ENCODE measurements around the gene FAM131A. TPM values are rescaled to one million over a fixed set of nuclear protein-coding genes. Genes with fewer than 3 reads are reported as not detected.
A peak's percentile ranks its signal among the peaks of the same experiment; 100 is the strongest.

Gene FAM131A
- total RNA-seq, 1 donor from 2014 or later, result 13.5 TPM

DNA sequence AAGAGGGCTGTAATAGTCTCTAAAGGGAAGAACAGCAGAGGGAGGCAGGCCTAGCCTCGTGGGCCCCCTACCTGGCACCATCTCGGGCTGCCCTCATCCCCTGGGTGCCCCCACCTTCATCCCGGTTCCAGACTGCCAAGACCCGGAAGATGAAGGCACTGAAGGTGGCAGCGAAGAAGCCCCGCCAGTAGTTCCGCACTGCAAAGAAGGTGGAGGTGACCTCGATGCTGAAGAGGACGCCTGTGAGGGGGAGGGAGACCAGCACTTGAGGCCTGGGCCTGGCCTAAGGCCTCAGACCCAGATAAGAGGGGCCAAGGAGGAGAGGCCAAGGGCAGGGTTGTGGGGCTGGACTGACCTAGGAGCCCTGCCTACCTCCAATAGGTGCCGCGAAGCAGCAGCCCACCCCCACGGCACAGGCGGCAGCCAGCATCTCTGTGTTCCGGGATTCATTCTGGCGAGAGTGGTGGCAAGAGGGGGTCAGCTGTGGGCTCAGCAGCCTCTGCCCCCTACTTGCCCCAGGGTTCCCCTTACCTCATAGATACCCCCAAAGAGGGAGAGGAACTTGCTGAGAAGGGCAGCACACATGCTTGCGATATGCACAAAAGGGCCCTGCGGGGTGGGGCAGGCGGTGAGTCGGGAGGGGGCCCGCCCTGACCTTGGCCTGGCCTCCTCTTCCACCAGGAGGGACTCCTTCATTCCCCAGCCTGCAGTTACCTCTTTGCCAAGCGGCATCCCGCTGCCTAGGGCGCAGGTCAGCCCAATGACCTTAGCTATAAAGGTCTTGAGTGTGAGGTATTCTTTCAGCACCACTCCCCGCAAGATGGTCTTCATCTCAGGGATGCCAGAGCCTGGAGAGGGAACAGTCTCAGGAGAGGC is 20.1 kb downstream of the FAM131A start:
- DNase-seq (ENCODE audit: low spot score), result no peak

DNA sequence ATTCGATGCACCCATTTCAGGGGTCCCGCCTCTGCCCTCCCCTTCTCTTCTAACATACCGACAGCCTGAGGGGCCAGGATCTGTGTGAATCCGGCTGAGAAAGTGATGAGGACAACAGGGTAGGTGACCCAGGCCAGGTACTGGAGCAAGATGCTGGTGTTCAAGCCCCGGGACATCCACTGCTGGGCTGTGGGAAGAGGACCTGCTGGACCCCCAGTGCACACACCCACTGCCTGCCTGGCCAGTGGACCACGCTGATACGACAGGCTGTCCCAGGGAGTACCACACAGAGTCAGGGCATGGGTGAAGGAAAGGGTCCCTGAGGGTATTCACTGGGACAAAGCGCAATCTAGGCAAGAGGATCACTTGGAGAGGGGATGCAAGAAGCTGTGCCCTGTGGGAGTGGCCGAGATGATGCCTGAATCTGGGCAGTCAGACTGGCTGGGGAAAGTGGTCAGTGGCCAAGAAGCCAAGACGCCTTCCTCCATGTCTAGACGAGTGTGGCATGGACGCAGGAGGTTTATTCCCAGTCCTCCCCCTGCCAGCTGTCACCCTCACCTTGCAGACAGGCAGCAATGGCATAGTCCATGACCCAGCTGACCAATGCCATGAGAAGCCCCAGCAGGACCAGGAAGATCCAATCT is 20.8 kb downstream of the FAM131A start:
- DNase-seq (ENCODE audit: low spot score), result no peak

DNA sequence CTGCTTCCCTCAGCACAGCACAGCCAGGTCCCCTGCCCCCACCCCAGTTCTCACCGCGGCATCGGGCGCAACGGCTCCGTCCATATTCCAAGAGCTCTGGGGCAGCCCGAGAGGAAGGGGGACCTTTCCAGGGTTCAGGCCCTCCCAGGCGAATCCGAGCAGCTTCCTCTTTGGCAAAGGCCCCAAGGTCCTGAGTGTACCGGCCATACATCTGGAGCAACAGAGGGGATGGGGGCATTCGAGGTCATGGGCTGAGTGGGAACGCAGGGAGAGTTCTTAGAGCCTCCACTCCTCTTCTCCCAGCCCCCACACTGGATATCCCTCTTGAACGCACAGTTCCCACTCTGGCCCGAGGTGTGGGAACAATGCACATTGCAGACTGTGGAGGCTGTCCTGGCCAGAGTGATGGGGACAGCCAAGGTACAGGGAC is 21.5 kb downstream of the FAM131A start:
- DNase-seq (ENCODE audit: low spot score), result no peak

DNA sequence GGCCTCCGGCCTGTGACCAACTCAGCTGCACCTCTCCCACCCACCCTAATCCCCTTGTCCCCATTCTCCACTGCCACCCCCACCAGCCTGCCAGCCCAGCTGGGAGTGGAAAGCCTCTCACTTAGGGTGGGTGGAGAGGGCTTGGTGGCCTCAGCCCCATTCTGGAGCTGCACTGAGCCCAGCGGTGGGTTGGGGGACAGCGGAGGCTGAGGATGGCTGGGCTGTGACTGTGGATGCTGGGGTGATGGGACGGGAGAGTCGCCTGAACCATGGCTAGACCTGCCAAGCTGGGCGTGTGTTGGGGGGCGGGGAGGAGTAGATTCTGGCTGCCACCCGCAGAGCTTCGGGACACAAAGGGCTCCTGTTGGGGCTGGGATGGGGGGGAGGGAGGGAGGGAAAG is 22.2 kb downstream of the FAM131A start:
- no peak for DNase-seq (ENCODE audit: low spot score)

DNA sequence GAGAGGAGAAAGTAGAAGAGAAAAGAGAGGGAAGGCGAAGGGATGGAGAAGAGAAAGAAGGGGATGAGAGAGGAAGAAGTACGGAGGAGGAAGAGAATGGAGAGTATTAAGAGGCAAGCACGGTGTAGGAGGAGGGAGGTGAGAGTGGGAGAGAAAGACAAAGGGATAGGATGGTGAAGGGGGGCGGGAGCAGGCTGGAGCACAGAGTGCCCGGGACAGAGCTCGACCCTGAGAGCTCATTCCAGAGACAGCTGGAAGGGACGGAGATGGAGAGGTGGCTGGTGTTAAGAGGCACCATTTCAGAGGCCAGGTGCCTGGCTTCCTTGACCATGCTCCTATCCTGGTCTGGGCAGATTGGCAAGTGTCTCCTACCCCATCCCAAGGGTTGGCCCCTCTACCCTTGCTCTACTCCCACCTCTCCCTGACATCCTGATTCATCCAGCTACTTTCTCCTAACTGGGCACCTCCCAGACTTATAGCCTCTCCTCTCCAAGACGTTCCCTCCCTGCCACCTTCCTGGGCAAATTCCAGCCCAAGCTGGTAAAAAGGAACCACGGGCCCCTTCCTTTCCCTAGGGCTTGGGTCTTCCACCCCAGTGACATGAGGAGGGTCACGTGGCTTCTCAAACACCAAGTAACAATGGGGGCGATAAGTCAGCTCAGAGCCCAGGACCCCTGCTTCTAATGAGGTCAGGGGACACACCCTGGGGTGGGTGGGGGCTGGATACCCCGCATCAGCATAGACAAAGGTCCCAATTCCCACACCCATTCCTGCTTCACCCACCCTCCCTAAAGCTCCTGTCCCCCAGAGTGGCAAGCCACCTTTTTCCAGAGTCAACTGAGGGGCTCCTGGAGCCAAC is 22.9 kb downstream of the FAM131A start:
- DNase-seq (ENCODE audit: low spot score), result no peak

DNA sequence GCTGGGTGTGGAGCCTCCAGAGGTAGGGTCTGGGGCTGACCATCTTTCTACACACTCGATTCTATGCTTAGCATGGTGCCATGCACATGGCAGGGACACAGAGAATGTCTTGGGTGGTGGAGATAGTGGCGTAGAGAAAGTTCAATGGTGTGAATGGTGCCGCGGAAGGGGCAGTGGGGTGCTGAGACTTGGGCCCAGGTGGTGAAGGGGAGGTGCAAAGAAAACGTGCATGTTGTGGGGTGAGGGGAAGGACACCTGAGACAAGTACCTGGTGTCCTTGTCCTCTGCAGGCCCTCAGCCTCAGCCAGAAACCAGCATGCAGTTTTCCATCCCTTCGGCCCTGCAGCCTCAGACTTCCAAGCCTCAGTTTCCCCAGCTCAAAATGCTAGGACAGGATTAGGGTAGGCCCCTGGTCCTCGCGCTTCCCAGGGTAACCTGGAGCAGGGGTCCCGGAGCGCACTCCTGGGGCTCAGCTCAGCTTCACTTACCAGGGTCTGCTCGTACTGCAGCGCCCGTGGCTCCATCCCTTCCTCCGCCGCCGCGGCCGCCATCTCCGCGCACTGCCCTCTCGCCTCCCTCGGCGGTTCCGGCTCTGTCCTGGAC is 23.6 kb downstream of the FAM131A start:
- no peak for DNase-seq (ENCODE audit: low spot score)

DNA sequence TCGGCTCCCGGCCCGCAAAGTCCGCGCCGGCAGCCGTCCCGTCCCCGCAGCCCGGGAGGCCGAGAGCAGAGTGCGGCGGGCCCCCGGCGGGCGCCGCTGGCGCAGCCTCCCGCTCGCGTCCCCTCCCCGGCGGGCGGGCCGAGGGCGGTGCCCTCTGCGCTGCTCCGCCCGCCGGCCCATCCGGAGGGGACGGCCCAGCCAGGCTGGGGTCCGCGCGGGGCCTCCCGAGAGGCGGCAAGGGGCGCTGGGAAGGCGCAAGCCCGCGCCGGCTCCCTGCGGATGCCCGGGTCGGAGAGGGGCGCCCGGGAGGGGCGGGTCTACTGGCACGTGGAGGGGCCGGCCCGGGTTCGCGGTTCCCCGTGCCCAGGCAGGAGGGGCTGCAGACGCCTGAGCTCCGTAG is 24.1 kb downstream of the FAM131A start, which contains the start of the genes CLCN2 and POLR2H:
TSS of gene CLCN2 (minus strand) at position 74 of the 400 bp plus-strand sequence. CDS start 126 bp downstream, outside the sequence.
TSS of gene POLR2H (plus strand) at position 179 of the 400 bp plus-strand sequence. CDS start 1,783 bp downstream, outside the sequence.
- DNase-seq (ENCODE audit: low spot score), result no peak

DNA sequence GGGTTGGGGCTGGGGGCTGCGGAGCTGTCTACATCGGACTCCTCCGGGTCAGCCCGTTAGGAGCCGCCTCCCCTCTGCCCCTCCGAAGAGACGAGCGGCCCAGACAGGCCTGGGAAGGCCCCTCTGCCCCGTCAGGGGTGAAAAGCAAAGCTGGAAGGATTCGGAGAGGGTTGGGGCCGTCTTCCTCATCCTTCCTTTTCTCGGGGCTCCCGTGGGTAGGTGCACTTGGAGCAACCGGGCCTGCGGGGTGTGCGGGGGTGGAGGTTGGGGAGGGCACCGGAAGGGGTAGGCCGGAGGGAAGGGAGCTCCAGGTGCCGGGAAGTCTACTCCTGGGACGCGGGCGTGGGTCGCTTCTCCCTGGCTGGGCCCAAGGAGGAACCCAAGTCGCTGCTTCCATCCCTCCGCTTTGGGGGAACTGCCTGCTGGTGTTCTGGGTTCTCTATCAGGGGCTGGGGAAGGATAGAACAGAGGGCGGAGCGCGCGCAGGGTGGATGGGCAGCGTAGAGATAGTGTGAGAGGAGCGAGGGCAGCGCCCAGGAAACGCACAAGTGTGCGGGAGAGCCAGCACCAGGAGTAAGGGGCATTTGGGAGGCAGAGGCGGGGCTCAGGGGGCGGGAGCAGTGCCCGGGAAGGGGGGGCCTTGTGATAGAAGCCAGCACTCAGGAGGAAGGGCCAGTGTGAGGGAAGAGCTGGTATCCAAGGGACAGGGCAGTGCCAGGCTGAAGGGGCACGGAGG is 24.7 kb downstream of the FAM131A start:
- DNase-seq (ENCODE audit: low spot score), result no peak

DNA sequence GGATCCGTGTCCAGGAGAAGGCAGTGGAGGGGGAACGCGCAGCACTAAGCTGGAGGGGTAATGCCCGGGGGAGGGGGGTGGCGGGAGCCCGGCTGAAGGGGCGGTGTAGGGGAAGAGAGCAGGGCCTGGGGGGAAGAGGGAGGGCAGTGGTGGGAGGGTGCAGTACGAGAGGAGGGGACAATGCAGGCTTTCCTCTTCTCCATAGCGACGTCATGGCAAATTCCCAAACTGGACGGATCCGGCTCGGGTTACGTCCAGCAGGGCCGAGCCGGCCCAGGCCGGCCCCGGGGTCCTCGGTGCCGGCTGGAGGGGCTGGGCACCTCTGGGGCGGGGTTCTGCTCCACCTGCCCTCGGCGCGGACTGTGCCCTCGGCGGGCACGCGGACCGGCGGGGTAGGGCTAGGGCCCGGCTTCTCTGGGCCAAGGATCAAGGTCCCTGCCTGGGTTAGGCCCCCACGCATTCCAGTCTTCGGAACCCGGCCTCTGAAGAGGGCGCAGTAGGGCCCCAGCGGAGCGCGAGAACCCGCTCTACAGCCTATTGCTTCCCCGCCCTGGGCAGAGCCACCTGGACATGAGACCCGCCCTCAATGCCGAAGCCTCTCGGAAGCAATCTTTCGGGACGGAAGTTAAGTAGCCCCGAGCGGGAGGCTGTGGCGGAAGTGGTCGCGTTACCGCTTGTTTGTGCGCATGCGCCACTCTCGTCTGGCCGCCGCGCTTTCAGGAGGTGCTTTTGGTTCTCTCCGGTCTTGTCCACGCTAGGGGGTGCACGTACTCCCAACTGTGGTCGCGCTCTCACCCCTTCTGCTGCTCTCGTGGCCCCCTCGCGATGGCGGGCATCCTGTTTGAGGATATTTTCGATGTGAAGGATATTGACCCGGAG is 25.5 kb downstream of the FAM131A start:
- DNase-seq (ENCODE audit: low spot score), result peak; percentile 98

DNA sequence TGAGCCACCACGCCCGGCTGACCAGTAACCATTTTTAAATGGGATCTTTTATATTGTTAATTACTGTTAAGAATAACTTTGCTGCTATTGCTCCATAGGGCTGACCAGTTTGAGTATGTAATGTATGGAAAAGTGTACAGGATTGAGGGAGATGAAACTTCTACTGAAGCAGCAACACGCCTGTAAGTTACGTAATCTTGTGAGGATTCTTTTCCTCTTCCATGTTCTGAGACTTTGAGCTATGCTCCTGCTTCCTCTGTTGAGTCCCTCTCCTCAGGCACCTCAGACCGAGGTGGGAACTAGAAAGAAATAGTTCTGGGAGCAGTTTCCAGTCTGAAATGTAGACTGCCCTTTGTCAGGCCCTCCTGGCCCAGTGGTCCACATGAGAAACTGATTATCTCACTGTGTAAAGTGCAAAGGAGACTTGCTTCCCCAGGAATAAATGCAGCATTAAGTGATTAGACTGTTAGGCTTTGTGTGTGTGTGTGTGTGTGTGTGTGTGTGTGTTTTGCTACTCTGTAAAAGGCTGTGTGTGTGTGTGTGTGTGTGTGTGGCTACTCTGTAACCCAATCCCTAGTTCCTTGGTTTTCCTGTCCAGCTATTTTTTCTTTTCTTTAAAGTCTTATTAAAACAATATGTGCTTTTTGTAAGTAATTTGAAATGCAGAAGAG is 29.4 kb downstream of the FAM131A start:
- no peak for DNase-seq (ENCODE audit: low spot score)

DNA sequence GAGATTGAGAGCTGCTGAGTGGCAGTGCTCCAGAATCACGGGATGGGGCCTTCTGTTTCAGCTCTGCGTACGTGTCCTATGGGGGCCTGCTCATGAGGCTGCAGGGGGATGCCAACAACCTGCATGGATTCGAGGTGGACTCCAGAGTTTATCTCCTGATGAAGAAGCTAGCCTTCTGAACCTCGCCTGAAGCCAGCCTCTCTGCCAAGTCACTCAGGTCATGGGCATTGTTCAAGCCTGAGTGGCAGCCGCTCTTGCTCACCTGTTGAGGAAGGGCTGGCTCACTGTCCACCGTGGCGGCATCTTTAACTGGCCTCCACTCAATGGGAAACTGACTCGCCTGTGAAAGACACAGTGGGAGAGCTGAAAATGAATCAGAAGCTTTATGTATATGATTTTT is 30.7 kb downstream of the FAM131A start:
- no peak for DNase-seq (ENCODE audit: low spot score)

DNA sequence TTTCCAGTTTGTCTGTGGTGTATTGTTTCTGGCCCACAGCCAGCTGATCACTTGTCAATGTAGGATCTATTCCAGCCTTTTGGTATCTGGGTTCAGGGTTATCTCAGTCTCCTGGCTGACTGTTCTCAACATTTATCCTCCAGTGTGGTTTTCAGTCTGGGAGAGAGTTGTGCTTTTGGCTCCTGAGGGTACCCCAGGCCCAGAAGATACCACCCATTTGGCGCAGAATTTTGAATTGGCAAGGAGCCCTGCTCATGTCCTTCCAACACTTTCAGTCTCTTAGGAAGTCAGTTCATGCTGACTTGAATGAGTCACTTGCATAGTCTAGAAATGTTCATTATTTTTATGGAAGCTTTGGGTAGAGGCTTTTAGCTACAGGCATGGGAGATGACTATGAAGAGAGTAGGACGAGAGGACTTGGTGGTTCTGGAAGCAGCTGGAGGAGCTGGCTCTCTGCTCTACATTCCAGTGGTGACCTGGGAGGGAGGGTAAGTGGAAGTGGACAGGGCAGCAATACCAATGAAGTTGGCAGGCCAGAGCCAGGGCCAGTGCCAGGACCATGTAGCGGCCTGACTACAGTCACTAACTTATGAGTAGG is 31.3 kb downstream of the FAM131A start:
- no peak for DNase-seq (ENCODE audit: low spot score)

DNA sequence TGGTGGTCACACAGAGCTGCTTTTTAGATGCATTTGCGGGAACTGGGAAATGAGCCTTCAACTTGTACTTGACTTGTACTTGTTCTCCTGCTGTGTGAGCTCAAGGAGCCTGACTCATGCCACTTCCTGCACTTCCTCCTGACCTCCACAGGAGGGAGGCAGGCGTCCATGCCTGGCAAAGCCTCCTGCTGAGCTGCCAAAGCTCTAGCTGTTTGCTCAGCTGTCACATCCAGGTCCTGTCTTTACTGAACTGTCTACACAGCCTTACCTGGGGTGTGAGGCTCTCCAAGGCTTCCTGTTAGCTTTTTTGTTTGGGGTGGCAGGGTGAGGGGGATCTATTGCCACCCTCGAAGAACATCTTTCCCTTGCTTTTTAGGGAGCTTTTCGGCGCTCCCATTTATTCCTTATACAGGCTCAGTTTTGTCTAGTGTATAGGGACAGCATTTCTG is 34.2 kb downstream of the FAM131A start:
- DNase-seq (ENCODE audit: low spot score), result peak; percentile 81

DNA sequence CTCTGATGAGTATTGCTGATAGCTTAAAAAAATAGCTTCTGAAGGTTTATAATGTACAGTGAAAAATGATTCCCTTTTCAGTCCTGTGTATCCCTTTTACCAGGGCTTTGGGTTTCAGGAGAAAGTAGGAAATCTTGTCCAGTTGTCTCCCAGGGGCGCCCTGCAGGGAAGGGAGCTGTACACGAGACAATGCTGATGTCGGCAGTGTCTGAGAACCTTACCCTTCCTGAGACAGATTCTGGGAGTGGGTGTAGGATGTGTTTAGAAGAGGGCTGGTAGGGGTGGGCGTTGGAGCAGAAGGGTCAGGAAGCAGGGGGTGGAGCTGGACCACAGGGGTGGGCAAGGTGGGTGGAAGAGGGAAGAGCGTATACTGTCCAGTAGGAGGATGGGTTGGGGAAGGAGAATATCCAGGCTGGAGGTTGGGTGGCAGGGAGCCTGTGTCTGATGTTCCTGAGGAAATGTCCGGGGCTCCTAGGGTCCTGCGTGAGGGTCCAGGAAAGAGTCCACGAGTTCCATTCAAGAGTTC is 35.0 kb downstream of the FAM131A start:
- no peak for DNase-seq (ENCODE audit: low spot score)

DNA sequence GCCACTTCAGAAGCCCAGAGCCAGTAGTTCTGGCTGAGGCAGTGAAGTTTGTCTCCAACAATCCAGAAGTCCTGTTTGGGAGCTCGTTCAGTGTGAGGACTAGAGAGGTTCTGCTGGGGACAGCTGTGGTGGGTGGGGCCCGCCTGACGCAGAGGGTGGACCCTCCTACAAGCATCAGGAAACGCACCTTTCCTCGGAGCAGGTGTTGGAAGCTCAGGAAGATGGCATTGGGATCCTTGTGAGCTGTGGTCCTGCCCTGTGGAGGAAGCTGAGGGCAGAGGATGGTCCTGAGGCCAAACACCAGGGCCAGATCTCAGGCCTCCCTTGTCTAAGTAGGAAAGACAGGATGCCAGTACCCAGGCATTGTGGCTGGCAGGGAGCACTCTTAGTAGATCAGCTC is 35.5 kb downstream of the FAM131A start:
- no peak for DNase-seq (ENCODE audit: low spot score)

DNA sequence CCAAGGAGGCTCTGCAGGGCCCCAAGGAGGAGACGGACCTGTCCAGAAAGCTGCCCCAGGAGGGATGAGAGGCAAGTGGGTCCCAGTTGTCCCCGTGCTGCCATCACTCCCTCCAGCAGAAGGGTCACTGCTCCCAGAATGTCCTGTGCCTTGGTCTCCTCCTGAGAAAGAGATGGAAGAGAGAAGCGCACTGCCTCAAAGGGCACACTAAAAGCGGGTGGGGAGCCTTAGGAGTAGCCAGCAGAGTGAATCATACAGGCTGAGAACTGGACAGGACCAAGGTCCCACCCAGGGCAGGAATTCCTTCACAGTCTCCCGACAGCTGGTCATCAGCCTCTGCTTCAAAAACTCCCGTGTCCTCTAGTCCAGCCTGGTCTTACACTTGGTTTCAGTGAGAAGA is 36.0 kb downstream of the FAM131A start:
- DNase-seq (ENCODE audit: low spot score), result no peak

DNA sequence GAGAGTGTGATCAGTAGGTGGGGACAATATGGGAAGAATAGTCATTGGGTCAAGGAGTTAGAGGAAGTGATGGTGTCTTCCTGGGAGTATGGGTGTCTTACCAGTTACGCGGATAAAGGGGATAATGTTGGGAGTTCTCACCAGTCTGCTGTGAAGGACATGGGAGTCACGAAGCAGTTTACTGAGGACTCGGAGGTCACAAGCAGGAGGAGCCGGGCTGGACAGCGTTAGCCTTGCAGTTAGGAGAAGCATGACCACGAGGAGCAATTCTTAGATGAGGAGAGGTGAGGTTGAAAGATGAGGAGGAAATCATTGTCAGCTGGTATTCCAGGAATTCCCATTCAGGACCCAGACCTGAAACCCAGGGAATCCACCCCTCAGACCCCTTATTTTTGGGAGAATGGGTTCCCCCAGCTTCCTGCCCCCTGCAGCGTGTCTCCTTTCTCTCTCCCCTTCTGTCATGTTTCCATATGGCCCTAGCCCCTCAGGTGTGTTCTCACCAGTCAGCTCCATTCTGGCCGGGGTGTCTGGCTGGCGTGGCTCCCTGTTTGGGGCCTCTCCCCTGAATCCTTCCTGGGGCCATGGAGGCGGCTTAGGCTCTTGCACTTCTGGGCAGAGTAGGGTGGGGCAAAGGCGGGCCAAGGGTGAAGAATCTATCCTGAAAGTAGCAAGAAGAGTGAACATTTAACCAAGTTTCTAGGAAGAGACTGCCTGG is 38.5 kb downstream of the FAM131A start:
- DNase-seq (ENCODE audit: low spot score), result no peak

DNA sequence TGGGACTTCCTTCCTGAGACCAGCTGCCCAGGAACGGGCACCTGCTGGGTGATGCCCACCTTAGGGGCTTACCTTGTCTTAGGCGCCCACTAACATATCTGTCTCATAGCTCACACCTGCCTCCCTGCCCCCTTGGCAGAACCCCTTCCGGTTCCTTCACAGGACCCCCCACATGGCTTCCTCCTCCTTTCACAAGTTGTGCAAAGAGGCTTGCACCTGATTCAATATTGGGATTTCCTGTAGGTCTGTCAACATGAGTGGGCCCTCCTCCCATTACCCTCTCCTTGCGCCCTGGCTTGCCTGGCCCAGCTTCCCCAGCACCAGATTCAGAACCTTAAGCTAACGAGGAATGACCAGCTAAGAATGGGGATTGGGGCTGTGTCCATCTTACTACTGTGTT is 40.0 kb downstream of the FAM131A start:
- DNase-seq (ENCODE audit: low spot score), result no peak

Data from ureter (tissue), 1 donor.